ENCODE data around the gene SARDH.
"Not testable (repeated sequence)": the region's sequence is repeated elsewhere in the genome, so short reads cannot be mapped to it uniquely, and the experiment has no call there.

SARDH gene

GRCh38 chr9:133759146-133759900, 21.2 kb upstream of the SARDH start:
- DNase-seq = no peak

DNA sequence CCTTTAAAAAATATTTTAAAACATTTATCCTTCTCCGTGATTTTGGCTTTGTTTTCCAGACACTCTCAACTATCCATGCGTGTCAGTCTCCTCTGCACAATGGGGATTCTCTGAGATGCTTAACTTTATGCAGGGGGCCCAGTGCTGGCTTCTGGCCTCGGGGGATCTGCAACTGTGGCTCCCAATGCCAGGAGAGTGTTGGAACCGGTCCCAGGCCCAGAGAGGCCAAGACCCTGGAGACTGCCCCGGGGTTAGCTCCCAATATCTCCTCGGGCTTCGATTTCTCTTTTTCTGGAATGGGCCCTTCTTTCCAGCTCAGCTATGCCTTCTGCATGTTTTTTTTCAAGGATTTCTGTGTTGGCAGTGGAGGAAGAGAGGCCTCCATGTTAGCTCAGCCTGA, 20.1 kb upstream of the SARDH start:
- DNase-seq = no peak

DNA sequence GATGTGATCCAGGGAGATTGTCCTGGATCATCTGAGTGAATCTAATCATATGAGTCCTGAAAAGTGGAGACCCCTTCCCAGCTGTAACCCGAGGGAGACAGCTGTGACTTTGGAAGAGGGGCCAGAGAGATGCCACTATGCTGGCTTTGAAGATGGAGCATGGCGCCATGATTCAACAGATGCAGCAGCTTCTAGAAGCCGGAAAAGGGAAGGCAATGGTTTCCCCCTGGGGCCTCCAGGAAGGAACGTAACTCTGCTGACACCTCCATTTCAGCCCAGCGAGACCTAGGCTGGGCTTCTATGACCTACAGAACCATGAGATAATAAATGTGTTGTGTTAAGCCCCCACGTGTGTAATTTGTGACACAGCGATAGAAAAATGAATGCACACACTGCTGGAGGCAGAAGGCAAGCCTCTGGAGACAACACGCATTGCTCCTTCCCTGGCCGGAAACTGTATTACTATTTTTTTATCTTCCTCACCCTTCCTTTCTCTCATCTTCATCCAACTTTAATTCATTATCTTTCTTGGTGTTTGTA, 16.6 kb upstream of the SARDH start:
- no peak for DNase-seq

DNA sequence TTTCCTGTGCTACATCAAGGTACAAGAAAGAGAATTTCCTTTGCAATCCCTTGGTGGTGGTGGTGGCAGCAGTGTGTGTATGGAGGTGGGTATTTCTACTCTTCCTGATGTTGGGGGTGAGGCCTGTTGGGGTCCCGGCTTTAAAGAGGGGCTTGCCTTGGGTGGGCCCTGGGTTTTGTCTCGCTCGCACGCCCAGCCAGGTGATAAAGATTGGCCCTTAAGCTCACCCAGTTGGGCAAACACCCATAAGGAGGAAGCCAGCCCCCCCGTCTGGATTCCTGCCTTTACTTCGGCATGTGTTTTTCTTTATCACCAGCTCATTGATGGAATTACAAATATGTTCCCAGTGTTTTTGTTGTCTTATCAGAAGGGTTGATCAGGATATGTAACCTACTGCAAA, 16.0 kb upstream of the SARDH start:
- DNase-seq = no peak

GRCh38 chr9:133752739-133753446, 14.7 kb upstream of the SARDH start:
- no peak for DNase-seq

- DNase-seq = no peak
These were observed 13.0 kb upstream of the SARDH start for GRCh38 chr9:133750982-133751649.

- no peak for DNase-seq
These were observed 9.2 kb upstream of the SARDH start for GRCh38 chr9:133747309-133747708.

GRCh38 chr9:133744528-133744927, 6.4 kb upstream of the SARDH start:
- not testable (repeated sequence) for DNase-seq

- DNase-seq = peak; percentile 71
These were observed 4.8 kb upstream of the SARDH start for GRCh38 chr9:133742849-133743444.

DNA sequence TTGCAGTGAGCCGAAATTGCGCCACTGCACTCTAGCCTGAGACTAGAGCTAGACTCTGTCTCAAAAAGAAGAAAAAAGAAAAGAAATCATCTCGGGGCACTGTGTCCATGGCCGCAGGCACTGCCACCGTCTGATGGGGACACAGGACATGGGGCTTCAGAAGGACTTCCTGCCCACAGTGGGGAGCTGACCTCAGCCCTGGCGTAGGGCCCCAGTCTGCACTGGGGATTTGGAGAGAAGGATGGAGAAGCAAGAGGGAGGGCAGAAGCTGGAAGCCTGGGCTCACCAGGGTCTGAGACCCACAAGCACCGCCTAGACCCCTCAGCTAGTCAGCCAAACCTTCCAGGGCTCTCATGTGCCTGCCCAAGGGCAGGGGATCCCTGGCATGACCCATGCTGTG, 4.1 kb upstream of the SARDH start:
- DNase-seq = no peak

DNA sequence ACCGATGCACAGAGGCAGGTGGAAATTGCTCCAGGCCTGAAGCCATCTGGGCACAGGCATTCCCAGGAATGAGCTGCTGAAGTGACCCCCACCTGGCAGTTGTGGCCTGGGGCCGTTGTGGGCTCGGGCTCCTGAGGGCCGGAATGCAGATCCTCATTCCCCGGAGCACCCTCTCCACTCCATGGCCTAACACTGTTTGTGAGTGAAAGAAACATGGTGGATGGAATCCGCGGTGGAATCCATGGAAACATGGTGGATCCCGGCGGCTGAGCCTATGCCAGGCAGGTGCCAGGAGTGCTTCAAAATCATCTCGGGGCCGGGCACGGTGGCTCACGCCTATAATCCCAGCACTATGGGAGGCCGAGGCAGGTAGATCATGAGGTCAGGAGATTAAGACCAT, 3.6 kb upstream of the SARDH start:
- no peak for DNase-seq

DNA sequence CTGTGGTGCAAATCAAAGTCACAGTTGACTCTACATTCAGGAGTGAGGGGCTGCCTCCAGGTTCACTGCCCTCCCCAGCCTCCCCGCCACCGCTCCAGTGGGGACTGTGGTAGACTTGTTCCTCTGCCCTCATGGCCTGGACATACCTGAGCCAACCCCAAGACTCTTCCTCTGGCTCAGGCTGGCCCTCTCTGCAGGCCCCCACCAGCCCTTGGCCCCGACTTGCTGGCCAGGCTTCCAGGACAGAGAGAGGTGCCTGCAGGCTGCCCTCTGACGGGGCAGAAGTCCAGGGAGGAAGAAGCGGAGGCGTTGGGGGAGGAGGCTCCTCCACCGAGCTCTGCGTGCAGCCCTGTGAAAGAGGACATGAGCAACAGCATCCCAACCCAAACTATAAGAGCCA, 2.8 kb upstream of the SARDH start:
- no peak for DNase-seq

DNA sequence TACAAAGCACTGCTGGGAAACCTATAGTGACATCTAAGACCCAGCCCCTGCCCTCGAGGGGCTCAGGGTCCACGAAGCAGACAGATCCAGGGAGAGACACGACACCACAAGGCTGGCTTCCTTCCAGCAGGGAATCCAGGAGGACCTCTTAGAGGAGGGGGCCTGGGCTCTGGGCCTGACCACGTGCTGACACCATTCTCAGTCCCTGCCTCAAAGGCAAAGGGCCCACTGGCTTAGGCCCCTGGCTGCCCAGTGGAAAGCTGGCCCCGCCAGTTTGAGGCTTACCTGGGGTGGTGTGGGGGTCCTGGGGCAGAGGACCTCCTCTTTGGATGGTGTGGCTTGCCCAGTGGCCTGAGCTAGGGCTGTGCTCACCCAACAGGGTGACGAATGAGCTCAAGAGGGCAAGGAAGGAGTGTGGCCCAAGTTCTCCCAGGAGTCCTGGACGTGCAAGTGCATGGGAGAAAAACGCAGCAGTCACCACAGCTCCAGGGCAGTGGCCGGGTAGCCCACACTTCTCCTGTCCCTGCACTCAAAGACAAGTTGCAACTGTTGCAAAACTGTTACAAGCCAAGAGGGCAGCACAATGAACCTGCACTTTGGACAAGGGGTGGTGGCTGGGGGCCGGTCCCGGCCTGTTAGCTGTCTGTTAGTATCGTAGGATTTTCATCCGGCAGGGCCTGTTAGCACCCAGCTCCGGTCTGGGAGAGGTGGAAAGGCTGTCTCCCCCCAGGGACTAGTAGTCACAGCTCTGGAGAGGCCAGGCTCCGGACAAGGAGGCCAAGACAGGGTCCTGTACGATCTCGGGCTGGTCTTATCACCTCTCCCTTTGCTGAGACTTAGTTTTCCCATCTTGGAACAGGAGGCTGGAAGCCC, 1.5 kb upstream of the SARDH start:
- no peak for DNase-seq

DNA sequence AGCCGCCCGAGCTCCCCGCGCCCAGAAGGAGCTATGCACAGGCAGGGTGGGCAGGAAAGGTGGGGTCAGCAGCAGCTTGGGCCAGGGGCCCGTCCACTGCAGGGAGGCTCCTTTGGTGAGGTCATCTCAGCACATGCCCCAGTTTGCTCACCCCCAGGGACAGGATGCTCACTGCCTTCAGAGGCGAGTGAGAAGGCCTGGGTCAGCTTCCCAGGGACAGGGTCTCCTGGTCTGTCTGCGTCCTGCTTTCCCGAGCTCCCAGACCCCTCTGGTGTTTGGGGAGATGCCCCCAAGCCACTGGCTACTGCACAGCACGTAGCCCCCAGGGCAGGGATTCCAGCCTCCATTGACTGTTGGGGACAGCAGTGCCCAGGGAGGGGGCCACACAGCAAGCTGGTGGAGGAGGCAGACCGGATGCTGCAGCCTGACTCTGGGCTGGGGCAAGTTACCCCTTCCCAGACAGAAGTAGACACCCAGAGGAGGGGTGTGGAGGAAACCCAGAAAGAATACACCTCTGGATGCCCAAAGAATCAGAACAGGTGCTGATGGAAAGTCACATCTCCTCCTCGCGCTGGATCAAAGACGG, 581 bp upstream of the SARDH start:
- DNase-seq = no peak

DNA sequence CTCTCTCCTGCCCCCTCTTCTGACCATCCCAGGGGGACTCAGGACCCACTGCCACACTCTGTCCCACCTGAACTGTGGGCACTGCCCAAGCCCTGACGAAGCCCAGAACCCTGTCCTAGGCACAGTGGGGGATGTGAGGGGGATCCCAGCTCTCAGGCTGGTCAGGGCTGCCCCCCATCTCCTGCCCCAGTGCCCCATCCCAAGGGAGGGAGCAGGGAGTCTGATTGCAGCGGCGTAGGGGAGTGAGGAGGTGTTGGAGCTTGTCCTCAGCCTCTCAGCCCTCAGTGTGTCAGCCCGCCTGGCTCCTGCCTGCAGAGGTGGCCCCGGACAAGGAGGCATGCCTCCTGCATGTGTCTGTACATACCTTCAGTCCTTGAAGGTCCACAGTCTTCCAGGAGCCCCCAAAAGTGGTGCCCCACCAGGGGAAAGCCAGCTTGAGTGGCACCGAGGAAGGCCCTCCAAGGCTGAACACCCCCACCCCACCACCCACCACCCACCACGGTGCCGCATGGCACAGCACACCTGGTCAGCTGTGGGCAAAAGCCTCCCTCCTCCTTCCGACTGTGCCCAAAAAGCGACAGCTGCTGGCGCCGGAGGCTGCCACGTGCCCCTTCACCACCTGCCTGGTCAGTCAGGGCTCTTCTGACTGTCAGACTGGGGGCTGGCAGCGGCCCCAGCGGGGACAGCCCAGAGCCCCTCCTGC, 930 bp downstream of the SARDH start:
- DNase-seq = no peak

GRCh38 chr9:133735931-133736330, 2.2 kb downstream of the SARDH start:
- DNase-seq = no peak

GRCh38 chr9:133735415-133735775, 2.8 kb downstream of the SARDH start:
- DNase-seq = no peak

DNA sequence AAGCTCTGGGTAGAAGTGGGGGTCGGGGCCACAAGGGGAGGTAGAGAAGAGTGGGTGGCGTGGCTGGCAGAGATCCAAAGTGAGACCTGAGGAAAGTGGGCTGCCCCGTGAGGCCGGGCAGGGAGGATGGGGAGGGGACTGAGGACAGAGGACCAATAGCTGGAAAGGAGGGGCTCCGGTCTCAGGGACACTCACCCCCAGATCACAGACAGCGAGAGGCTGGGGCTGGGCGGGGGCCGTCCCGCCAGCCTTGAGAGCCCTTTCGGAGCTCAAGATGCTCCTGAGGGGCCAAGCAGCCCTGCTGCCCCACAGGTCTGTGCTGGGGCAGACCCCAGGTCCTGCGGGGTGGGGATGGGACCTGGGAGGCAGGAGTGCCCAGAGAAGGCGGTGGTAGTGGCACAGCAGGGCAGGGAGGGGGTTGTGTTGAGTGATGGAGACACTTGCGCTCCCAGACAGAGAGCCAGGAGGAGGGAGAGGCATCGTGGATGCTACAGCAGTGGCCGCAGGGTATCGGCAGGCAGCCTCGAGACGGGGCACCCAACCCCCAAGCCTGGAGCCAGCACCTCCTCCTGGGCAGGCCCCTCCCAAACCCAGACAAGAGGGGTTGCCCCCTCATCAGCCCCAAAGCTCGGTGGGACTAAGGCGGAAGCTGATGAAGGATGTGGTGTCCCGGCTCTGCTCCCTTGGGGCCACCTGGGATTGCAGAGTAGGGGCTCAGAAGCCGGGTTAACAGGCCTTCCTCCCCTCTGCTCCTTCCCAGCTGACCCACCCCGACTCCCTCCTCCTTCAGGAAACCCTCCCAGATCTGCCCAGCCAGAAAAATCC, 3.4 kb downstream of the SARDH start:
- no peak for DNase-seq

DNA sequence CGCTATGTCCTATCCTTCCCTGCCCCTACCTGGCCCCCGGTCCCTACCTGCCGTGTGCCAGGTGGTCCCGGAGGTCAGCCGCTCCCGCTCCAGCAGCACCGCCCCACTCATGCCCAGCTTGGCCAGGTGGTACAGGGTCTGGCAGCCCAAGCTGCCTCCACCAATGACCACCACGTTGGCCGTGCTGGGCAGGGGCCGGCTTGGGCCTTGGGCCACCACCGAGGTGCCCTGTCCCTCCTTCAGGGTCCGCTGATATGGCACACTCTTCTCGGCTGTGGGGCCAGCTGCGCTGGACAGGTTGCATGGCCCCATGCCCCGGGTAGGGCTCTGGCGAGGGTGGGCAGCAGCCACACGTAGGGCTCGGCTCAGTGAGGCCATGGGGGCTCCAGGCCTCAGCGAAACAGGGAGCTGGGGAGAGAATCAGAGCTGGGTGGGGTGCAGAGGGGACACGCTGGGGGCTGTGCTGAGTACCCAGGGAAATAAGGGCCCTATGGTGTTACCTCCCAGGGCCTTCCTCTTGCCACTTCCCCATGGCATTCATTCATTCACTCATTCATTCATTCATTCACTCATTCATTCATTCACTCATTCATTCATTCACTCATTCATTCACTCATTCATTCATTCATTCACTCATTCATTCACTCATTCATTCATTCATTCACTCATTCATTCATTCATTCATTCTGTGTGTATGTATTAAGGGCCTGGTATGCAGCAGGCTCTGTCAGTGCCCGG, 4.2 kb downstream of the SARDH start:
- no peak for DNase-seq

GRCh38 chr9:133733421-133733795, 4.7 kb downstream of the SARDH start:
- DNase-seq = no peak

Data from stimulated activated CD4-positive, alpha-beta T cell treated with anti-CD3 and anti-CD28 coated beads, Interleukin-1b, Interleukin-23, amount 100 ng/mL, for 48 hours (primary cell).